Vagina (tissue), 2 donors: ENCODE data around the gene LRP11. TPM values are rescaled to one million over a fixed set of nuclear protein-coding genes. Genes with fewer than 3 reads are reported as not detected.

Source experiments
- DNase-seq, 2 donors: peaks; one replicate each; pipeline ENCODE4 v3.0.0-alpha.2; 2017; ENCODE audit errors: extremely low spot score in 2 of 2
- H3K27ac ChIP-seq: fragments of 200-600 bp; sonication (generic); one replicate; pipeline ENCODE4 v1.5.1; 2019
- H3K27me3 ChIP-seq: fragments of 200-600 bp; sonication (generic); one replicate; pipeline ENCODE4 v1.5.1; 2019
- H3K36me3 ChIP-seq, 2 donors: fragments of 200-600 bp; sonication (generic); one replicate each; pipeline ENCODE4 v1.5.1; 2017 to 2019
- H3K4me1 ChIP-seq: fragments of 200-600 bp; sonication (generic); one replicate; pipeline ENCODE4 v1.5.1; 2019
- H3K4me3 ChIP-seq, 2 donors: fragments of 200-600 bp; sonication (generic); 1 replicate in 1 of 2; 2 replicates in 1 of 2; pipeline ENCODE4 v1.5.1; 2016 to 2019
- H3K9me3 ChIP-seq: fragments of 200-600 bp; sonication (generic); one replicate; pipeline ENCODE4 v1.5.1; 2019
- CTCF ChIP-seq, 3 experiments: fragments of 450-650 bp in 2 of 3; fragments of 200-600 bp in 1 of 3; sonication (generic) in 1 of 3; IDR thresholded peaks; one replicate each; pipeline ENCODE4 v1.5.1; 2017 to 2019; ENCODE audit warnings: antibody characterized with exemption in 3 of 3, mild to moderate bottlenecking in 2 of 3, moderate library complexity in 2 of 3
- POLR2A ChIP-seq, 2 donors: fragments of 450-650 bp; IDR thresholded peaks; one replicate each; pipeline ENCODE4 v1.6.1; 2017; ENCODE audit warnings: antibody characterized with exemption in 2 of 2, mild to moderate bottlenecking in 2 of 2, moderate library complexity in 2 of 2
- POLR2AphosphoS5 ChIP-seq, 2 donors: sonication (generic); formaldehyde crosslinking; IDR thresholded peaks; one replicate each; pipeline ENCODE4 v1.9.0; 2017; ENCODE audit warnings: antibody characterized with exemption in 2 of 2, mild to moderate bottlenecking in 2 of 2, low read depth in 1 of 2; ENCODE audit not compliant: insufficient read depth in 1 of 2
- intact Hi-C: fragments of 100-400 bp; cut with DNase I; formaldehyde crosslinking; loops from one replicate; pipeline ENCODE4 v1.15.1; 2023
- total RNA-seq: library from RNA; depleted of rRNA; stranded (reverse); fragments of >200 nt; gene quantifications from one replicate; pipeline ENCODE4 v1.2.3, GENCODE V29; 2016

LRP11 gene
- total RNA-seq, 1 donor from 2014 or later: 35.1 TPM

GRCh38 chr6:149783551-149783950 lies 80.6 kb downstream of the LRP11 start:
- no peak overlapping the region for H3K27ac ChIP-seq
- intact Hi-C loops: no loop called here
- H3K9me3 ChIP-seq: no peaks in the 10 kb centered on the region
- H3K27me3 ChIP-seq: no peaks in the 10 kb centered on the region
- peaks cover 0 to 5% of the 10 kb centered on the region in 2 donors for H3K36me3 ChIP-seq
- no peak for DNase-seq
- H3K4me3 ChIP-seq: no peak overlapping the region
- no peaks in the 10 kb centered on the region for H3K4me1 ChIP-seq
- TF ChIP-seq POLR2A (IDR thresholded peaks at IDR 0.05): no peak
- no peak for TF ChIP-seq CTCF (IDR thresholded peaks at IDR 0.05)
- TF ChIP-seq POLR2AphosphoS5 (IDR thresholded peaks at IDR 0.05; ENCODE audit: insufficient read depth in 1 of 2, low read depth in 1 of 2): no peak

GRCh38 chr6:149782337-149782736 lies 81.8 kb downstream of the LRP11 start:
- Histone ChIP-seq H3K4me1 (no peaks in the 10 kb centered on the region), H3K4me3 (no peak overlapping the region), H3K27ac (no peak overlapping the region), H3K27me3 (no peaks in the 10 kb centered on the region), H3K36me3 (peaks cover 0 to 5% of the 10 kb centered on the region in 2 donors), H3K9me3 (no peaks in the 10 kb centered on the region)
- no peak for DNase-seq
- TF ChIP-seq POLR2A (IDR thresholded peaks at IDR 0.05) (no peak), CTCF (IDR thresholded peaks at IDR 0.05) (no peak), POLR2AphosphoS5 (IDR thresholded peaks at IDR 0.05; ENCODE audit: insufficient read depth in 1 of 2, low read depth in 1 of 2) (no peak)
- intact Hi-C loops: no loop called here

GRCh38 chr6:149781715-149782114 lies 82.4 kb downstream of the LRP11 start:
- Histone ChIP-seq H3K4me3 (no peak overlapping the region), H3K36me3 (peaks cover 0 to 5% of the 10 kb centered on the region in 2 donors), H3K27ac (no peak overlapping the region), H3K27me3 (no peaks in the 10 kb centered on the region), H3K9me3 (no peaks in the 10 kb centered on the region), H3K4me1 (no peaks in the 10 kb centered on the region)
- DNase-seq: no peak
- TF ChIP-seq POLR2A (IDR thresholded peaks at IDR 0.05): no peak
- TF ChIP-seq CTCF (IDR thresholded peaks at IDR 0.05): no peak
- no peak for TF ChIP-seq POLR2AphosphoS5 (IDR thresholded peaks at IDR 0.05; ENCODE audit: insufficient read depth in 1 of 2, low read depth in 1 of 2)
- intact Hi-C loops: no loop called here

- no peak for DNase-seq
- Histone ChIP-seq H3K4me1 (no peaks in the 10 kb centered on the region), H3K36me3 (peaks cover 0 to 11% of the 10 kb centered on the region in 2 donors), H3K27ac (no peak overlapping the region), H3K4me3 (no peak overlapping the region), H3K27me3 (no peaks in the 10 kb centered on the region), H3K9me3 (no peaks in the 10 kb centered on the region)
- intact Hi-C loops: no loop called here
- TF ChIP-seq POLR2AphosphoS5 (IDR thresholded peaks at IDR 0.05; ENCODE audit: insufficient read depth in 1 of 2, low read depth in 1 of 2) (no peak), POLR2A (IDR thresholded peaks at IDR 0.05) (no peak), CTCF (IDR thresholded peaks at IDR 0.05) (no peak)
These were observed 84.6 kb downstream of the LRP11 start for GRCh38 chr6:149779644-149779963.

GRCh38 chr6:149777624-149778023 lies 86.5 kb downstream of the LRP11 start:
- no peak for TF ChIP-seq POLR2AphosphoS5 (IDR thresholded peaks at IDR 0.05; ENCODE audit: insufficient read depth in 1 of 2, low read depth in 1 of 2)
- no peak for TF ChIP-seq CTCF (IDR thresholded peaks at IDR 0.05)
- no peak for TF ChIP-seq POLR2A (IDR thresholded peaks at IDR 0.05)
- H3K4me3 ChIP-seq: no peak overlapping the region
- no peak for DNase-seq
- H3K9me3 ChIP-seq: no peaks in the 10 kb centered on the region
- H3K4me1 ChIP-seq: no peaks in the 10 kb centered on the region
- intact Hi-C loops: no loop called here
- H3K36me3 ChIP-seq: peaks cover 0 to 22% of the 10 kb centered on the region in 2 donors
- no peaks in the 10 kb centered on the region for H3K27me3 ChIP-seq
- no peak overlapping the region for H3K27ac ChIP-seq
